Spleen (tissue), 11 donors: ENCODE results near the gene ANKRD13B. TPM values are rescaled to one million over a fixed set of nuclear protein-coding genes. Genes with fewer than 3 reads are reported as not detected.

Source experiments
- DNase-seq: peaks from one replicate; pipeline ENCODE4 v3.0.0-alpha.2; 2020
- H3K27ac ChIP-seq, 8 donors: fragments of 200-600 bp; sonication (generic) in 7 of 8; 1 replicate in 4 of 8; 2 replicates in 4 of 8; pipeline versions ENCODE4 v1.5.0 to v1.8.0; 2016 to 2021; ENCODE audit warnings: inconsistent platforms in 4 of 8, mild to moderate bottlenecking in 4 of 8, moderate library complexity in 1 of 8
- H3K27me3 ChIP-seq, 7 donors: fragments of 200-600 bp; sonication (generic) in 6 of 7; replicated peaks in 1 of 7; 1 replicate in 4 of 7; 2 replicates in 3 of 7; pipeline versions ENCODE4 v1.5.0 to v1.8.0; 2016 to 2021; ENCODE audit warnings: inconsistent platforms in 3 of 7, mild to moderate bottlenecking in 1 of 7
- H3K36me3 ChIP-seq, 6 donors: fragments of 200-600 bp; sonication (generic) in 5 of 6; 1 replicate in 4 of 6; 2 replicates in 2 of 6; pipeline versions ENCODE4 v1.5.0 to v1.8.0; 2016 to 2021; ENCODE audit warnings: inconsistent platforms in 2 of 6
- H3K4me1 ChIP-seq, 6 donors: fragments of 200-600 bp; sonication (generic) in 5 of 6; 1 replicate in 3 of 6; 2 replicates in 3 of 6; pipeline versions ENCODE4 v1.5.0 to v1.8.0; 2016 to 2021; ENCODE audit warnings: inconsistent platforms in 3 of 6
- H3K4me3 ChIP-seq, 8 donors: fragments of 200-600 bp; sonication (generic) in 7 of 8; 1 replicate in 4 of 8; 2 replicates in 4 of 8; pipeline versions ENCODE4 v1.5.0 to v1.8.0; 2016 to 2021; ENCODE audit warnings: inconsistent platforms in 4 of 8, mild to moderate bottlenecking in 4 of 8, moderate library complexity in 2 of 8
- H3K9me3 ChIP-seq, 8 donors: fragments of 200-600 bp; sonication (generic) in 7 of 8; 1 replicate in 4 of 8; 2 replicates in 4 of 8; pipeline versions ENCODE4 v1.5.0 to v1.8.0; 2016 to 2021; ENCODE audit warnings: inconsistent platforms in 4 of 8
- CTCF ChIP-seq, 11 experiments: fragments of 200-600 bp in 7 of 11; fragments of 450-650 bp in 4 of 11; sonication (generic) in 4 of 11; IDR thresholded peaks in 8 of 11; conservative IDR thresholded peaks in 3 of 11; 1 replicate in 7 of 11; 2 replicates in 4 of 11; pipeline versions ENCODE4 v1.4.0 to v1.8.0; 2016 to 2021; ENCODE audit warnings: antibody characterized with exemption in 11 of 11, inconsistent platforms in 4 of 11, mild to moderate bottlenecking in 1 of 11
- POLR2A ChIP-seq, 3 donors: fragments of 450-650 bp; IDR thresholded peaks; one replicate each; pipeline ENCODE4 v1.5.1; 2017; ENCODE audit warnings: antibody characterized with exemption in 3 of 3, mild to moderate bottlenecking in 1 of 3
- POLR2AphosphoS5 ChIP-seq, 3 donors: sonication (generic); formaldehyde crosslinking; IDR thresholded peaks; one replicate each; pipeline ENCODE4 v1.5.1; 2017; ENCODE audit warnings: antibody characterized with exemption in 3 of 3
- WGBS, 5 donors: extraction: QIAGEN DNeasy Blood & Tissue Kit in 3 of 5; methylation state at CpG; one replicate each; pipeline versions ENCODE4 v1.1.5 to v1.1.7; 2013 to 2018; 5-methylcytosine and 5-hydroxymethylcytosine counted together
- intact Hi-C: fragments of 100-400 bp; cut with DNase I; formaldehyde crosslinking; loops from one replicate; pipeline ENCODE4 v1.15.0; 2023; ENCODE audit warnings: low total_unique reads
- polyA plus RNA-seq, 3 donors: library from polyadenylated mRNA; stranded (reverse); fragments of 200-250 nt; gene quantifications; one replicate each; pipeline ENCODE4 v1.2.1, GENCODE V29; 2013
- total RNA-seq, 7 donors: library from RNA; depleted of rRNA in 3 of 7; stranded (reverse); fragments of >200 nt in 3 of 7; fragmentation: NEBNext Ultra II Directional in 4 of 7; extraction: Animal tissue kit (Norgen Biotek cat#: 25700) in 4 of 7; gene quantifications; one replicate each; pipeline versions ENCODE4 v1.1.0 to v1.2.1, GENCODE V29; 2016 to 2021
- donor health status: healthy with polysubstance abuse.
- donor health status: DM: no; HTN: no; CAD: no; lungs with moderate emphysema.
- donor health status: DM: no; HTN: no; CAD: no.
- donor health status: Bipolar disorder and iron deficiency.
- donor health status: healthy.
- donor health status: DM: no; HTN: no; CAD: no.
- donor health status: DM: yes; HTN: yes; CAD: no.

The ANKRD13B gene
- total and polyA plus RNA-seq, 10 donors, result 0.85 to 5.5 (median 2.5) TPM

GRCh38 chr17:29559640-29560039, 33.3 kb upstream of the ANKRD13B start:
- TF ChIP-seq CTCF (IDR thresholded peaks at IDR 0.05 in 8 of 11, conservative IDR thresholded peaks at IDR 0.05 in 3 of 11) (no peak), POLR2A (IDR thresholded peaks at IDR 0.05) (no peak), POLR2AphosphoS5 (IDR thresholded peaks at IDR 0.05) (no peak)
- intact Hi-C loops, result no loop called here
- no peaks in the 10 kb centered on the region for H3K9me3 ChIP-seq
- no peak for DNase-seq
- no peaks in the 10 kb centered on the region for H3K27me3 ChIP-seq
- H3K4me1 ChIP-seq, result peaks cover 22 to 80% (median 60%) of the 10 kb centered on the region in 6 donors
- H3K4me3 ChIP-seq, result no peak overlapping the region
- H3K27ac ChIP-seq, result peak overlapping the region in 4 of 8 donors; percentile 55 to 91 (median 79)
- H3K36me3 ChIP-seq, result peaks cover 0 to 13% (median 0%) of the 10 kb centered on the region in 6 donors
- 75 to 89% (median 80%) methylated on average over 2 of the region's 2 CpGs for WGBS, 5 donors

- TF ChIP-seq POLR2AphosphoS5 (IDR thresholded peaks at IDR 0.05) (peak in 1 of 3 donors; percentile 38), POLR2A (IDR thresholded peaks at IDR 0.05) (no peak), CTCF (IDR thresholded peaks at IDR 0.05 in 8 of 11, conservative IDR thresholded peaks at IDR 0.05 in 3 of 11) (no peak)
- intact Hi-C loops, result no loop called here
- H3K9me3 ChIP-seq, result no peaks in the 10 kb centered on the region
- H3K4me3 ChIP-seq, result peak overlapping the region in 1 of 8 donors; percentile 28
- 32 to 65% (median 43%) methylated on average over 6 of the region's 6 CpGs for WGBS, 5 donors
- no peaks in the 10 kb centered on the region for H3K27me3 ChIP-seq
- H3K27ac ChIP-seq, result peak overlapping the region in 6 of 8 donors; percentile 2 to 91 (median 62)
- H3K36me3 ChIP-seq, result peaks cover 0 to 13% (median 0%) of the 10 kb centered on the region in 6 donors
- H3K4me1 ChIP-seq, result peaks cover 27 to 87% (median 67%) of the 10 kb centered on the region in 6 donors
- peak; percentile 54 for DNase-seq
These were observed 32.6 kb upstream of the ANKRD13B start for GRCh38 chr17:29560316-29560715.

- peak; percentile 91 for DNase-seq
- peaks cover 0 to 13% (median 0%) of the 10 kb centered on the region in 6 donors for H3K36me3 ChIP-seq
- H3K9me3 ChIP-seq, result no peaks in the 10 kb centered on the region
- peak overlapping the region in 1 of 8 donors; percentile 27 for H3K4me3 ChIP-seq
- peaks cover 0 to 3% (median 0%) of the 10 kb centered on the region in 7 donors for H3K27me3 ChIP-seq
- TF ChIP-seq CTCF (IDR thresholded peaks at IDR 0.05 in 8 of 11, conservative IDR thresholded peaks at IDR 0.05 in 3 of 11) (no peak), POLR2A (IDR thresholded peaks at IDR 0.05) (peak in 2 of 3 donors; percentile 8 to 21), POLR2AphosphoS5 (IDR thresholded peaks at IDR 0.05) (peak; percentile 81 to 84 (median 82))
- intact Hi-C loops, result no loop called here
- WGBS, 5 donors, result 48 to 53% (median 50%) methylated on average over 16 to 17 of the region's 17 CpGs
- H3K27ac ChIP-seq, result peak overlapping the region; percentile 2 to 91 (median 52)
- peaks cover 34 to 99% (median 81%) of the 10 kb centered on the region in 6 donors for H3K4me1 ChIP-seq
These were observed 31.1 kb upstream of the ANKRD13B start for GRCh38 chr17:29561554-29562517.

- H3K9me3 ChIP-seq, result no peaks in the 10 kb centered on the region
- H3K36me3 ChIP-seq, result peaks cover 0 to 13% (median 0%) of the 10 kb centered on the region in 6 donors
- H3K27me3 ChIP-seq, result peaks cover 0 to 3% (median 0%) of the 10 kb centered on the region in 7 donors
- TF ChIP-seq POLR2AphosphoS5 (IDR thresholded peaks at IDR 0.05) (peak in 1 of 3 donors; percentile 19), POLR2A (IDR thresholded peaks at IDR 0.05) (no peak)
- DNase-seq, result peak; percentile 76
- peaks cover 34 to 98% (median 83%) of the 10 kb centered on the region in 6 donors for H3K4me1 ChIP-seq
- H3K4me3 ChIP-seq, result no peak overlapping the region
- peak overlapping the region in 4 of 8 donors; percentile 55 to 91 (median 79) for H3K27ac ChIP-seq
- intact Hi-C loops, result no loop called here
- WGBS, 5 donors, result 61 to 77% (median 72%) methylated on average over 16 to 18 of the region's 18 CpGs
These were observed 30.3 kb upstream of the ANKRD13B start for GRCh38 chr17:29562615-29563014.
